Ovary (tissue), 3 donors: Measurements from ENCODE around the gene CENPP.

ENCODE experiments used
- CTCF ChIP-seq, 3 donors: fragments of 450-650 bp in 2 of 3; fragments of 200-600 bp in 1 of 3; IDR thresholded peaks; one replicate each; pipeline versions ENCODE4 v1.5.1 to v1.8.0; 2016 to 2022; ENCODE audit warnings: antibody characterized with exemption in 3 of 3, mild to moderate bottlenecking in 1 of 3
- EP300 ChIP-seq: sonication (generic); formaldehyde crosslinking; IDR thresholded peaks from one replicate; pipeline ENCODE4 v1.6.1; 2017; ENCODE audit warnings: antibody characterized with exemption
- POLR2A ChIP-seq: fragments of 450-650 bp; IDR thresholded peaks from one replicate; pipeline ENCODE4 v1.6.1; 2017; ENCODE audit warnings: antibody characterized with exemption, mild to moderate bottlenecking, moderate library complexity
- donor health status: DM: no; HTN: no; CAD: no.

- TF ChIP-seq POLR2A (no peak), EP300 (no peak), CTCF (IDR thresholded peaks at IDR 0.05) (no peak)
Measured at GRCh38 chr9:92595930-92596329, 270.2 kb downstream of the CENPP start.
